CD14-positive monocyte (primary cell): ENCODE results near the gene LIX1L. TPM values are rescaled to one million over a fixed set of nuclear protein-coding genes. Genes with fewer than 3 reads are reported as not detected.
"Not testable (repeated sequence)": the region's sequence is repeated elsewhere in the genome, so short reads cannot be mapped to it uniquely, and the experiment has no call there.

Experiments used
- DNase-seq, 3 donors: peaks; one replicate each; pipeline ENCODE4 v3.0.0-alpha.2; 2011 to 2022
- H2AFZ ChIP-seq: 2 replicates; pipeline ENCODE4 v1.6.0; 2012; ENCODE audit warnings: mild to moderate bottlenecking, low read depth, low read length, inconsistent platforms; ENCODE audit not compliant: insufficient read depth, poor library complexity, severe bottlenecking
- H3K27ac ChIP-seq, 2 donors: 1 replicate in 1 of 2; 2 replicates in 1 of 2; pipeline ENCODE4 v1.5.1; 2012 to 2013; ENCODE audit warnings: low read length in 2 of 2, control low read depth in 1 of 2, inconsistent platforms in 1 of 2, low read depth in 1 of 2, mild to moderate bottlenecking in 1 of 2
- H3K27me3 ChIP-seq, 2 donors: one replicate each; pipeline versions ENCODE4 v1.6.0 to v1.6.1; 2011 to 2013; ENCODE audit warnings: low read length in 2 of 2; ENCODE audit not compliant: control insufficient read depth in 2 of 2, insufficient read depth in 2 of 2
- H3K36me3 ChIP-seq, 2 donors: replicated peaks in 1 of 2; 1 replicate in 1 of 2; 2 replicates in 1 of 2; pipeline versions ENCODE4 v1.5.1 to v1.6.1; 2012 to 2013; ENCODE audit warnings: low read length in 2 of 2, control low read depth in 1 of 2, inconsistent platforms in 1 of 2, mild to moderate bottlenecking in 1 of 2; ENCODE audit not compliant: insufficient read depth in 2 of 2, control insufficient read depth in 1 of 2
- H3K4me1 ChIP-seq, 2 donors: 1 replicate in 1 of 2; 2 replicates in 1 of 2; pipeline versions ENCODE4 v1.5.1 to v1.6.1; 2012 to 2013; ENCODE audit warnings: low read length in 2 of 2, control low read depth in 1 of 2, inconsistent platforms in 1 of 2, mild to moderate bottlenecking in 1 of 2, moderate library complexity in 1 of 2; ENCODE audit not compliant: insufficient read depth in 2 of 2, control insufficient read depth in 1 of 2
- H3K4me2 ChIP-seq: replicated peaks from 2 replicates; pipeline ENCODE3; 2012; ENCODE audit warnings: low read length, moderate library complexity, mild to moderate bottlenecking; ENCODE audit not compliant: poor library complexity, severe bottlenecking; ENCODE audit errors: extremely low read depth
- H3K4me3 ChIP-seq, 3 experiments: fragments of 200-600 bp in 1 of 3; sonication (generic) in 1 of 3; replicated peaks in 1 of 3; 1 replicate in 2 of 3; 2 replicates in 1 of 3; pipeline ENCODE4 v1.5.1; 2011 to 2013; ENCODE audit warnings: low read length in 3 of 3, mild to moderate bottlenecking in 3 of 3, control low read depth in 2 of 3, low read depth in 2 of 3, inconsistent platforms in 1 of 3, moderate library complexity in 1 of 3
- H3K79me2 ChIP-seq: 2 replicates; pipeline ENCODE4 v1.6.0; 2012; ENCODE audit warnings: mild to moderate bottlenecking, control low read depth, inconsistent platforms, low read length, moderate library complexity; ENCODE audit not compliant: insufficient read depth
- H3K9ac ChIP-seq: 2 replicates; pipeline ENCODE4 v1.6.0; 2017; ENCODE audit warnings: low read length, mild to moderate bottlenecking; ENCODE audit not compliant: insufficient read depth, poor library complexity, severe bottlenecking
- H3K9me3 ChIP-seq, 2 donors: replicated peaks in 1 of 2; 1 replicate in 1 of 2; 2 replicates in 1 of 2; pipeline versions ENCODE4 v1.5.1 to v1.6.1; 2012 to 2013; ENCODE audit warnings: low read length in 2 of 2, control low read depth in 1 of 2; ENCODE audit not compliant: control insufficient read depth in 1 of 2, insufficient read depth in 1 of 2
- H4K20me1 ChIP-seq: 2 replicates; pipeline ENCODE4 v1.6.0; 2012; ENCODE audit warnings: mild to moderate bottlenecking, low read length, control low read depth, moderate library complexity; ENCODE audit not compliant: insufficient read depth
- H3K27ac Mint-ChIP-seq, 7 donors: one replicate each; pipeline ENCODE4 v1.8.0; 2020; ENCODE audit warnings: mild to moderate bottlenecking in 7 of 7, mixed read lengths in 7 of 7, moderate library complexity in 6 of 7, inconsistent platforms in 2 of 7
- H3K27me3 Mint-ChIP-seq, 3 donors: one replicate each; pipeline ENCODE4 v1.8.0; 2021 to 2022; ENCODE audit warnings: low read depth in 3 of 3, mild to moderate bottlenecking in 3 of 3, mixed read lengths in 3 of 3, moderate library complexity in 3 of 3, inconsistent platforms in 1 of 3
- H3K36me3 Mint-ChIP-seq, 2 donors: one replicate each; pipeline ENCODE4 v1.8.0; 2020; ENCODE audit warnings: mixed read lengths in 2 of 2, inconsistent platforms in 1 of 2, mild to moderate bottlenecking in 1 of 2
- H3K4me1 Mint-ChIP-seq: one replicate; pipeline ENCODE4 v1.8.0; 2020; ENCODE audit warnings: mild to moderate bottlenecking, mixed read lengths
- H3K4me3 Mint-ChIP-seq, 2 donors: one replicate each; pipeline ENCODE4 v1.8.0; 2020; ENCODE audit warnings: mild to moderate bottlenecking in 2 of 2, mixed read lengths in 2 of 2, moderate library complexity in 1 of 2
- H3K9me3 Mint-ChIP-seq, 7 donors: one replicate each; pipeline ENCODE4 v1.8.0; 2020 to 2022; ENCODE audit warnings: mixed read lengths in 7 of 7, mild to moderate bottlenecking in 6 of 7, moderate library complexity in 6 of 7, inconsistent platforms in 2 of 7
- WGBS: methylation state at CpG from one replicate; pipeline ENCODE4 v1.1.5; 2013; ENCODE audit warnings: missing lambda C conversion rate; ENCODE audit not compliant: insufficient coverage; 5-methylcytosine and 5-hydroxymethylcytosine counted together
- intact Hi-C, 2 donors: fragments of 100-400 bp; cut with micrococcal nuclease; formaldehyde crosslinking; loops; one replicate each; pipeline versions ENCODE4 v1.15.0 to v1.15.1; 2023
- polyA plus RNA-seq, 3 donors: library from polyadenylated mRNA; depleted of rRNA in 1 of 3; unstranded in 2 of 3; stranded (reverse) in 1 of 3; fragments of 300-500 nt in 2 of 3; fragments of >200 nt in 1 of 3; fragmentation: Illumina TruSeq in 2 of 3; gene quantifications; 1 replicate in 2 of 3; 2 replicates in 1 of 3; pipeline ENCODE4 v1.2.3, GENCODE V29; 2012 to 2021
- TF ChIP-seq, protein P1 (sequence below): fragments of 200-600 bp; IDR thresholded peaks from one replicate; pipeline ENCODE4 v1.8.0; 2022; ENCODE audit warnings: antibody characterized with exemption, mild to moderate bottlenecking

The LIX1L gene
- polyA plus RNA-seq, 3 donors = 6.3 to 13.6 (median 8.5) TPM

DNA sequence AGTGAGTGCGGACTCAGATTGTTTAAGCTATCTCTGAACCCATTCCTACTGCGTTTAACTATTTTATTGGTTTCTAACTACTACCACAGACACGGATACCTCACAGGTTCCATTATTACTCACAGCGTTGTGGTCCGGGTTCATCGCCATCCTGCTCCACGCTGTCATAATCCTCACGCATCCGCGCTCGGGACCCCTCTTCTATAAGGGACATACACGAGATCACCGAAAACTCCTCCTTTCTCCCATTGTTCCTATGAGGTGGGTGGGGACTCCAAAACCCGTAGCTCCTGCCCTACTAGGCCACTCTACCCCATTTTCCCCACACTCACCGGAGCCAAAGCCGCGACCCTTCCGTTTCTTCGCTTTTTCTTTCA lies 31.1 kb downstream of the LIX1L start:
- no peaks in the 10 kb centered on the region for H3K27me3 ChIP-seq
- H3K4me2 ChIP-seq = peak overlapping the region; percentile 85
- Mint-ChIP-seq H3K9me3 (no peaks in the 10 kb centered on the region), H3K27ac (no peak overlapping the region), H3K27me3 (peaks cover 0 to 2% (median 0%) of the 10 kb centered on the region in 3 donors), H3K36me3 (peaks cover 16 to 20% of the 10 kb centered on the region in 2 donors), H3K4me1 (peaks cover 15% of the 10 kb centered on the region), H3K4me3 (no peak overlapping the region)
- intact Hi-C loops = no loop called here
- peak overlapping the region; percentile 89 for H3K9ac ChIP-seq
- peaks cover 15 to 26% of the 10 kb centered on the region in 2 donors for H3K36me3 ChIP-seq
- H4K20me1 ChIP-seq = no peaks in the 10 kb centered on the region
- peak overlapping the region; percentile 96 to 97 for H3K27ac ChIP-seq
- peaks cover 18% of the 10 kb centered on the region for H3K79me2 ChIP-seq
- H3K4me3 ChIP-seq = peak overlapping the region; percentile 79 to 94 (median 85)
- TF ChIP-seq, protein P1, sequence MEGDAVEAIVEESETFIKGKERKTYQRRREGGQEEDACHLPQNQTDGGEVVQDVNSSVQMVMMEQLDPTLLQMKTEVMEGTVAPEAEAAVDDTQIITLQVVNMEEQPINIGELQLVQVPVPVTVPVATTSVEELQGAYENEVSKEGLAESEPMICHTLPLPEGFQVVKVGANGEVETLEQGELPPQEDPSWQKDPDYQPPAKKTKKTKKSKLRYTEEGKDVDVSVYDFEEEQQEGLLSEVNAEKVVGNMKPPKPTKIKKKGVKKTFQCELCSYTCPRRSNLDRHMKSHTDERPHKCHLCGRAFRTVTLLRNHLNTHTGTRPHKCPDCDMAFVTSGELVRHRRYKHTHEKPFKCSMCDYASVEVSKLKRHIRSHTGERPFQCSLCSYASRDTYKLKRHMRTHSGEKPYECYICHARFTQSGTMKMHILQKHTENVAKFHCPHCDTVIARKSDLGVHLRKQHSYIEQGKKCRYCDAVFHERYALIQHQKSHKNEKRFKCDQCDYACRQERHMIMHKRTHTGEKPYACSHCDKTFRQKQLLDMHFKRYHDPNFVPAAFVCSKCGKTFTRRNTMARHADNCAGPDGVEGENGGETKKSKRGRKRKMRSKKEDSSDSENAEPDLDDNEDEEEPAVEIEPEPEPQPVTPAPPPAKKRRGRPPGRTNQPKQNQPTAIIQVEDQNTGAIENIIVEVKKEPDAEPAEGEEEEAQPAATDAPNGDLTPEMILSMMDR = no peak
- peaks cover 22 to 30% of the 10 kb centered on the region in 2 donors for H3K4me1 ChIP-seq
- no peak for DNase-seq
- H2AFZ ChIP-seq = peak overlapping the region; percentile 71
- WGBS = 34% methylated on average over 3 of the region's 19 CpGs
- no peaks in the 10 kb centered on the region for H3K9me3 ChIP-seq

DNA sequence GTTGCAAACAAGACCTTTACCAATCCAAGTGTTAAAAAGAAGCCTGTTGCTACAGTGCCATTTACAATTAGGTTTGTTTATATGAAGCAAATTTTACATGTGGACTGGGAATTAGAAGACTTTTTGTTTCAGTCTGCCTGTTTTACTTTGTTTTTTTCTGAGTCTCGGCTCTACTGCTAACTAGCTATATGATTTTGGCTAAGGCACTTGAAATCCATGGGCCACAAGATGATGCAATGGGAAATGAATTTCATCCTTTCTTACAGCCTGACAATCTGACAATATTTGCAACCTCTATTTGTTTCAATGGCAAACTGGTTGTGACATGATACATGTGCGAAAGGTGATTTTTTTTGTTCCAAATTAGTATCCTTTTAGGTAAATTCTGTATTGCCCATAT lies 35.6 kb downstream of the LIX1L start:
- no peaks in the 10 kb centered on the region for H3K9me3 ChIP-seq
- no peak overlapping the region for H3K4me2 ChIP-seq
- H3K36me3 Mint-ChIP-seq = peaks cover 14 to 24% of the 10 kb centered on the region in 2 donors
- H3K27me3 ChIP-seq = no peaks in the 10 kb centered on the region
- peak in 2 of 3 donors; percentile 3 to 20 for DNase-seq
- peaks cover 15 to 26% of the 10 kb centered on the region in 2 donors for H3K36me3 ChIP-seq
- H4K20me1 ChIP-seq = no peaks in the 10 kb centered on the region
- H2AFZ ChIP-seq = no peak overlapping the region
- peaks cover 0 to 3% (median 2%) of the 10 kb centered on the region in 3 donors for H3K27me3 Mint-ChIP-seq
- H3K4me3 ChIP-seq = no peak overlapping the region
- H3K27ac Mint-ChIP-seq = peak overlapping the region in 2 of 7 donors; percentile 12 to 53
- peaks cover 36% of the 10 kb centered on the region for H3K4me1 Mint-ChIP-seq
- peaks cover 26% of the 10 kb centered on the region for H3K79me2 ChIP-seq
- H3K27ac ChIP-seq = no peak overlapping the region
- TF ChIP-seq, protein P1 = no peak
- intact Hi-C loops = no loop called here
- H3K9me3 Mint-ChIP-seq = no peaks in the 10 kb centered on the region
- H3K4me1 ChIP-seq = peaks cover 36 to 46% of the 10 kb centered on the region in 2 donors
- H3K4me3 Mint-ChIP-seq = no peak overlapping the region
- H3K9ac ChIP-seq = no peak overlapping the region
- WGBS = no CpG with 5 or more reads among the region's 2 CpGs

DNA sequence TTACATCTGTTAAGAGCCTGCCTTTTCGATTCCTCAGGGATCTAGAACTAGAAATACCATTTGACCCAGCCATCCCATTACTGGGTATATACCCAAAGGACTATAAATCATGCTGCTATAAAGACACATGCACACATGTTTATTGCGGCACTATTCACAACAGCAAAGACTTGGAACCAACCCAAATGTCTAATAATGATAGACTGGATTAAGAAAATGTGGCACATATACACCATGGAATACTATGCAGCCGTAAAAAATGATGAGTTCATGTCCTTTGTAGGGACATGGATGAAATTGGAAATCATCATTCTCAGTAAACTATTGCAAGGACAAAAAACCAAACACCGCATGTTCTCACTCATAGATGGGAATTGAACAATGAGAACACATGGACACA lies 37.5 kb downstream of the LIX1L start:
- H3K9ac ChIP-seq, DNase-seq, H3K27ac ChIP-seq, intact Hi-C loops, H3K27me3 ChIP-seq, H3K9me3 Mint-ChIP-seq, H3K27ac Mint-ChIP-seq, H3K4me2 ChIP-seq, H3K27me3 Mint-ChIP-seq, H3K4me3 ChIP-seq, H2AFZ ChIP-seq, H4K20me1 ChIP-seq, H3K9me3 ChIP-seq: not testable (repeated sequence)
- peaks cover 18 to 29% of the 10 kb centered on the region in 2 donors for H3K36me3 Mint-ChIP-seq
- Histone ChIP-seq H3K36me3 (peaks cover 16 to 30% of the 10 kb centered on the region in 2 donors), H3K4me1 (peaks cover 27 to 39% of the 10 kb centered on the region in 2 donors), H3K79me2 (peaks cover 13% of the 10 kb centered on the region)
- WGBS = no CpG with 5 or more reads among the region's 4 CpGs
- peaks cover 42% of the 10 kb centered on the region for H3K4me1 Mint-ChIP-seq
- H3K4me3 Mint-ChIP-seq = peak overlapping the region in 1 of 2 donors; percentile 26
